Right lobe of liver (tissue), 4 donors: ENCODE results near the gene PDE4DIP.
"Not testable (repeated sequence)": the region's sequence is repeated elsewhere in the genome, so short reads cannot be mapped to it uniquely, and the experiment has no call there.

Experiments
- POLR2A ChIP-seq: fragments of 450-650 bp; IDR thresholded peaks from one replicate; pipeline ENCODE4 v1.6.1; 2017; ENCODE audit warnings: antibody characterized with exemption, mild to moderate bottlenecking
- TF ChIP-seq, protein P1 (sequence below), 4 donors: fragments of 200-600 bp in 3 of 4; fragments of 450-650 bp in 1 of 4; IDR thresholded peaks; one replicate each; pipeline versions ENCODE4 v1.5.1 to v1.8.0; 2016 to 2022; ENCODE audit warnings: antibody characterized with exemption in 4 of 4, mild to moderate bottlenecking in 2 of 4
- donor health status: DM: no; HTN: no; CAD: no.
- donor health status: DM: no; HTN: no; CAD: no.
- donor health status: DM: no; HTN: yes; CAD: no.

- TF ChIP-seq, protein P1, sequence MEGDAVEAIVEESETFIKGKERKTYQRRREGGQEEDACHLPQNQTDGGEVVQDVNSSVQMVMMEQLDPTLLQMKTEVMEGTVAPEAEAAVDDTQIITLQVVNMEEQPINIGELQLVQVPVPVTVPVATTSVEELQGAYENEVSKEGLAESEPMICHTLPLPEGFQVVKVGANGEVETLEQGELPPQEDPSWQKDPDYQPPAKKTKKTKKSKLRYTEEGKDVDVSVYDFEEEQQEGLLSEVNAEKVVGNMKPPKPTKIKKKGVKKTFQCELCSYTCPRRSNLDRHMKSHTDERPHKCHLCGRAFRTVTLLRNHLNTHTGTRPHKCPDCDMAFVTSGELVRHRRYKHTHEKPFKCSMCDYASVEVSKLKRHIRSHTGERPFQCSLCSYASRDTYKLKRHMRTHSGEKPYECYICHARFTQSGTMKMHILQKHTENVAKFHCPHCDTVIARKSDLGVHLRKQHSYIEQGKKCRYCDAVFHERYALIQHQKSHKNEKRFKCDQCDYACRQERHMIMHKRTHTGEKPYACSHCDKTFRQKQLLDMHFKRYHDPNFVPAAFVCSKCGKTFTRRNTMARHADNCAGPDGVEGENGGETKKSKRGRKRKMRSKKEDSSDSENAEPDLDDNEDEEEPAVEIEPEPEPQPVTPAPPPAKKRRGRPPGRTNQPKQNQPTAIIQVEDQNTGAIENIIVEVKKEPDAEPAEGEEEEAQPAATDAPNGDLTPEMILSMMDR (IDR thresholded peaks at IDR 0.05), result not testable (repeated sequence)
- TF ChIP-seq POLR2A, result not testable (repeated sequence)
These were observed 158.4 kb downstream of the PDE4DIP start for GRCh38 chr1:149002664-149003063.
